Stimulated activated CD4-positive, alpha-beta T cell treated with anti-CD3 and anti-CD28 coated beads, Interleukin-4, amount 100 ng/mL, for 1 hour (primary cell): ENCODE data around the gene NEK6.

ENCODE experiments used
- DNase-seq: peaks from one replicate; pipeline ENCODE4 v3.0.0-alpha.2; 2020

NEK6 gene

DNA sequence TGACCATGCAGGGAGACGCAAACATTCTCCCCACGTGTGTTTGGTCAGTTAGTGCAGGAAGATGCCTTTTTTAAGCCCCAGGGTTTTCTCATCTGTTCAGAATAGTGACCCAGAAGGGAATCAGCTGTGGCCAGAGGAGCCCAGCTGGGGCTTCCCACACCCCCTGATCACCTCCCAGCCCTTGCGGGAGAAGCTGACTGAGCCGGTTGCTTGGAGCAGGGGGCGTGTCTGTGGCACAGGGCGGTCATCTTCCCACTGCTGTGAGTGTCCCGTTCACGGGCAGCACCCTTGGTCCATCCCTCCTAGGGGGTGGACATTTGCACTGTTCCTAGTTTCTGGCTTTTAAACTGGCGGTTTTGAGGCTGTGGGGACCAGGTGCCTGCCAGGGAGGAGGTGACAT lies 69.7 kb downstream of the NEK6 start:
- DNase-seq: no peak

DNA sequence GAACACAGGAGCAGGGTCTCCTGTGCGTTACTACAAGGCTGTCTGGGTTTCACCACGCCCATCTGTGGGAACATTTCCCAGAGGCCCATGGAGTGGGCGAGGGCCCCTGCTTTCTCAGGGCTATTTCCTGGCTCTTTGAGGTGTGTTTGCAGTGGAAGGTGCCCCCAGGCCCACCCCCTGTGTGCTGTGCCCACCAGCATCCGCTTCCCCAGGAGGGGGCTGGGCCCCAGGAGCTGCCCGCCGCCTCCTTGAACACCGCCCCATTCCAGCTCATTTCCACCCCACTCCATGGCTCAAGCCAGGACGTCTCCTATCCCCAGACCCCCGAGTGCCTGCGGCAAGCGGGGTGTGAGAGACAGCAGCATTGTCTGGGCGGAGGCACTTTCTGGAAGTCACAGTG lies 70.5 kb downstream of the NEK6 start:
- no peak for DNase-seq

DNA sequence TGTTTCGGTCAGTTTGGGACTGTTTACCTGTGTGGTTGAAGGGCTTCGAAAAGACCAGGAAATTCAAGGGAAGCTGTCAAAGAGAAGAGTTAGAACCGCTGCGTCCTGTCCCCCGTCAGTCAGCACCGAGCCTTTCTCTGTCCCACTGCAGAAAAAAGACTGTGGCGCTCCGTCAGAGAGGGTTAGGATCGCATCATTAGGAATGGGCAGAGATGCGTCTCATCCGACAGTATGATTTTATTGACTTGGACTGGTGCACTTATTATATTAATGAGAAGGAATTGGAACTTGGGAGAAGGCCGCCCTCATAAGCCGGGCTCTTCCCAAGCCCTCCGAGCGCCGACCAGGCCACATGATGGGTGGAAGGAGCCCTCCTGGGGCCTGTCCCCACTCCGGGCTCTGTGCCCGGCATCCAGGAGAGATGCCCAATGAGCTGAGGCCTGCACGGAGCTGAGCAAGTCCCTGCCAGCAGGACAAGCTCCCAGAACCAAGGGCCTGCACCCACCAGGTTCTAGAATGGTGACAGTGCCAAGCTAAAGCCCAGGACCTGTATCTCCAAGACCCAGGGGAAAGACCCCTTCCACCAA lies 71.5 kb downstream of the NEK6 start:
- DNase-seq: no peak

DNA sequence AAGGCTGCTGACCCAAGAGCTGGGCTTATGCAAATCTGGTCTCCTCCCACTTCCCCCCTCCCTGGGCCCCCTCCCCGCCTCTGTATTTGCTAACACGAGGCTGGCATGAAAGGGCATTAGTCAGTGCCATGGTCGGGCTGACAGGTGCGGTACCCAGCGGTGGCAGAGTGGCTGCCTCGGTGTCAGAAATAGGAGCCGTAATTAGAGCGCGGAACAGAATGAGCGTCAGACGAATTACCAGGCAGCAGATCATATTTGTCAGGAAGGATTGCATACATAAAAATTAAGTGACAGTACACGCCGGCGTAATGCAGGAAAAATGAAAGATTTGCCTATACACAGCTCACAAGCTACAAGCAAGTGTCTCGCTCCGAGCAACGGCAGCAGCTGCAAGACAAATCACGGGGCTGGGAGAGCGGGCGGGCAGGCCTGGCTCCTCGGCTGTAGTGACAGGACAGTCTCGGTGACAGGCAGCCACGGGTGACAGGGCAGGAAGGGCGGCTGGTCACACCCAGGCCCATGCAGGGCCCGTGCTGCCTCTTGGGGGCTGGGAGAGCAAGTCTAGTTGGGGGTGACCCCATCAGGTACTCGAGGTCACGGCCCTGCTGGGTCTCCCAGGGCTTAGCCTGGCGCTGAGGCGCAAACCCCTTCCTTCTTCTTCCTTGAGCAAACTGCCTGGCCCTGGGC lies 72.4 kb downstream of the NEK6 start:
- no peak for DNase-seq

DNA sequence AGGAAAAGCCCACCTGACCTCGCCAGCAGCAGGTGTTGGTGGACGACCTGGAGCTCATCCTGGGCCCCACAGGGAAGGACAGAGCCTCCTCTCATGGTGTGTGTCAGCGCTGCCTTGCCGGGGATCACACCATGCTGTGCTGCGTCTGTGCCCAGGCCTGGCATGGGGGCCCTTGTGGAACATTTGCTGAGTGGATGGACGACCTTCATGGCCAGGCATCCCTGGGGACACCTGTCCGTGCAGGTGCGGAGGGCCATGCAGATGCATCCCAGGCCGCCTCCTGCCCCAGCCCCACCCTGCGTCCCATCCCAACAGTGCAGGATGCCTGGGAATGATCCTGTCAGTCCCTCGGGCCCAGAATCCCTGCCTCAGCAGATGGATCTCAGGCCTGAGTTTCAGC lies 73.8 kb downstream of the NEK6 start:
- no peak for DNase-seq

DNA sequence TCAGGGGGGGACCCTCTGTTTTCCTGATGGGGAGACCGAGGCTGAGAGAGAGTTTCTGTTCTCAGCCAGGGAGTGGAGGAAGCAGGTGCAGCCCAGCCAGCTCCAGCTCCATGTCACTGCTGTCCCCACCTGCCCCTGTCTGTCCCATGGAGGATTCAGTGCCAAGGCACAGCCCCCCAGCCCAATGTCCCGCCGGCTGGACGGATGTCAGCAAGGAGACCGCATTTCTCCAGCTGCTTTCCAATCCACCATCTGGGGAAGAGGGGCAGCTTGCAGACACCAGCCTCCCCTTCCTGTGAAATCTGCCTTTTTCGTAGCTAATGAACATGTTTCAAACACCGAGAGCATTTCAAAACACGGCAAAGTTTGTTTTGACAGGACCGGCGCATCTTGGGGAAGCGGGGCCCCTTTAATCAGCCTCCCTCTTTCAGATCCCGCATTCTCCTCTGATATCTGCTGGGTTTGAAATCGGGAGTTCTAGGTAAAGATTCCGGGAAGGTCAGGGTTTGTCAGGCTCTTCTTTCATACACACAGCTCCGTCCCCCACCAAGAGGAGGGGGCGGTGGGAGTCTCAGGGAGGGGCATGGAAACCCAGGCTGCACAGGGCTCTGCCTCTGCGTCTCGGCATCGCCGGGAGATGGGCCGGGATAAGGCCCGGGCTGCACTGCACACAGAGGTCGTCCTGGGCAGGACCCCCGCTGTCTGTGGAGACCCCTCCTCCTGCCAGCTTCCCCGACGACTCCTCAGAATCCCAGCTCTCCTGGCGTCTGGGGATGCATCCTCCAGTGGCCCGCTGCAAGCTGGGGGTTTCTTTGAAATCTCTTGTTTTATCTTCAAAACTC lies 74.8 kb downstream of the NEK6 start:
- DNase-seq: no peak

DNA sequence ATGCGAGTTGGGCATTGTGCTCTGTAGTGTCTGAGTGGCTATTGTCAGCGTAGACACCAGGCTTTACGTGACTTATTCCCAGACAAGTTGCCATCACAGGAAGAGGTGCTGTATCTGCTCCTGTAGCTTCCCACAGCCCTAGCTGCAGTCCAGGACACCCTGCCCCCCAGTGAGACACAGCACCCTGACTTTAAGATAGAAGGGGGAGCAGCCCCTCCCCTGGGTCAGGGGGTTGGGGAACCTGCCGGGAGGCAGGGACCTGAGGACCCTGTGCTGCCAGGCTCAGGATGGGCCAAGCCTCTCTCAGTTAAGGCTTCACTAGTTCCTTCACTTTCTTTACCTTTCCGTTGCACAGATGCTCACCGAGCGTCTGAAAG lies 75.4 kb downstream of the NEK6 start:
- DNase-seq: no peak

DNA sequence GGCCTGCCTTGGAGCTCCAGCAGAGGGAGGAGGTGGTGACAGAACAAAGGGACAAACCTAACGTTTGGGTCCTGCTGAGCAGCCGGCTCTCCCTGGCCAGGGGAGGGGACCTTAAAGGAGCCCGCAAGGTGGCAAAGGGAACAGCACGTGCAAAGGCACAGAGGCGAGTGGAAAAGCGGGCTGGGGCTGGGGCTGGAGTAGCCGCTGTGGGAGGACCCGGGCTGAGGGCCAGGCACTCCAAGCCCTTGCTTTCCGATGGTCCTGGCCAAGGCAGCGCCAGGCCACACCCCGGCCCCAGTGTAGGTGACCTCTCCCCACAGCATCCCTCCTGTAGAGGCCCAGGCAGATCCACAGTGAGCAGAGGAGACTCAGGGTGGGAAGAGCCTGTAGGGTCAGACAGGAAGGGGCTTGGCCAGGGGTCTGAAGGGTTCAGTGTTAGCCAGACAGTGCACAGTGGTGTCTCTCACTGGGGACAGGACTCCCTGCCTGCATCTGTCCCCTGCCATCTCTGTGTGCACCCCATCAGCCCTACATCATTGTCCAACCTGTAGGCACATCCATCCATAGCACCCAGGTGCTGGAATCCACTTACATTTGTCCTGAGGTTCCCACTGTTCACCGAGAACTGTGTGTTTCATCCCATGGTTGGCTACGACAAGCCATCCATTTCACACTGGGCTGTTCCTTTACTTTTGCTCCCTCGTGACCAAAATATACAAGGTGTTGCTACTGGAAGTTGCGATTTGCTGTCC lies 77.0 kb downstream of the NEK6 start:
- DNase-seq: no peak

DNA sequence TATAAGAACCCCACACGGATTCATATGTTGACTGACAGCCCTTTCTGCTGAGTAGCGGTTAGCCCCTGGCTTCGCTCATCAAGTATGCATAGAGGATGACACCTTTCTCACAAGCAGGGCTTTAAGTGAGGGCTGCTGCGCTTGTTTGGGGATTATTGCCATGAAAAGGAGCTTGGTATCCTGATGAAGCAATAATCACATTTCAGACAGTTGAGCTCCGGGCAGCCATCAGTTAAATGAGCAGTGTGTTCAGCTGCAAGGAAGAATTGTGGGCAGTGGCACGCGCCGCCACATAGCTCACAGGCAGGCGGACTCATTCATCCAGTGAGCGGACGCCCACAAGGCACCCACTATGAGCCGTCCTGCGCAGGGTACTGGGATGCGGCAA lies 77.6 kb downstream of the NEK6 start:
- no peak for DNase-seq

DNA sequence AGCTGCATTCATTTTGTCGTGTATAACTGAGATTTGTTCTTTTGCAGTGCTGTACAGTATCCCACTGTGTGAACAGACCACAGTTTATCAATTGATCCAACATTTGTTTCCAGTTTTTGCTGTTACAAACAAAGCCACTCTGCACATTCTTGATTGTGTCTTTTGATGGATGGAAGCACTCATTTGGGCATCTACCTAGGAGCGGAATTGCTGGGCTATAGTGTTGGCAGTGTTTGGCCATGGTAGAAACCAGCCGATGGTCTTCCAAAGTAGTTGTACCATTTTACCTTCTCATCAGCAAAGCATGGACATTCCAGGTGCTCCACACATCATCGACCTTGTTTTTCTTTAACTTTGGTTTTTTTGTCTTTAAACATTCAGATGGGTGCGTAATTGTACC lies 79.8 kb downstream of the NEK6 start:
- DNase-seq: no peak

DNA sequence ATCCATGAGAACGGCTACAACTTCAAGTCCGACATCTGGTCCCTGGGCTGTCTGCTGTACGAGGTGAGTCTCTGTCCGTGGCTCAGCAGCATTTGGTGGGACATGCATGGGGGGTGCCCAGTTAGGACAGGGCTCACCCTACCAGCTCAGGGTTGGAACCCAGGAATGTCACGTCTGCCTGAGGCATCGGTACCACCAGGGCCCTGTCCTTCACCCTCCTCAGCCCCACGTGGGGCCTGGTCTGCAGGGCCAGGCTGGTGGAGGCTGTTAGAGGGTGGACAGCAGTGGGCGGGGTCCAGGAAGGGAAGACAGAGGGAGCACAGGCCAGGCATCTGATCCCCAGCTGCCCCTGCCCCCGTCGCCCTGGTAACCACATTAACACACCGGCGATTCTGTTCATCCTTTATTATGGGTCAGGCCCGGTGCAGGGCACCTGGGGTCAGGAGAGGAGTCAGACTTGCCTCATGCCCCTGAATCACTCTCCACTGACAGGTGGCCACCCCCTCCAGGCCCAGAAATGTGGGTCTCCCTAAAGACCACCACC lies 81.9 kb downstream of the NEK6 start:
- DNase-seq: no peak

DNA sequence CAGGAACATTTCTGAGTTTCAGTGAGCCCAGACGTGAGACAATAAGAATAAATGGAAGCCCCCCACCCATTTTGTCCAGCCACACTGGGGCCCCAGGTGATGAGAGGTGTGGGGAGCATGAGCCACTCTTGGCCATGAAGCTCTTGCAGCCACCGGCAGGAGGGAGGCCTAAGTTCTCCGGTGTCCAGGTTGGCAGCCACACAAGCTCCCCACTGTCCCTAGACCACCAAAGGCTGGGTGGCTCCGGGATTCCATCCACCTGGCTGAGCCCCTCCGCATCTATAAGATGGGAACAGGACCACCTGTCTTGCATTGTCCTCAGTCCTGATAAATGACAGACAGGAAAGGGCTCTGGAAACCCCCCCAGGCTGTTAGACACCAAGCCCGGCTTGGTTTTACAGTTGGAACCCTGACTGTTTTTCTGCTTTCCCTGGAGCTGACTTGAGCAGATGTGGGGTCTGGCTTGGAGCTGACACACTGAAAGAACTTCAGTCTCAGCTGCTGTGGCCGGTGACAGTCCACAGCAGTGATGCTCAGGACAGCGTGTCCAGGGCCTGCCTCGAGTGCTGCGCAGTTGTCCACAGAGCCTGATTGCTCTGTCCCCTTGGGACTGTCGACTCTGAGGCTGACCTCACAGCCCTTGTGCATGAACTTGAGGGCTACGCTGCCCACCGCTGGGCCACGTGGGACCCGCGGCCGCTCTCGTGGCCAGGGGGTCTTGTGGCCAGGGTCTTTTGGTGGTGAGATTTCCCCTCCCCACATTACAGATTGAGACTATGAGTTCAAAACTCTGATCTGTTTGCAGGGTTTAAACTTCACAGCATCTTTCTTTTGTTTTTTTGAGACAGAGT lies 82.7 kb downstream of the NEK6 start:
- no peak for DNase-seq

DNA sequence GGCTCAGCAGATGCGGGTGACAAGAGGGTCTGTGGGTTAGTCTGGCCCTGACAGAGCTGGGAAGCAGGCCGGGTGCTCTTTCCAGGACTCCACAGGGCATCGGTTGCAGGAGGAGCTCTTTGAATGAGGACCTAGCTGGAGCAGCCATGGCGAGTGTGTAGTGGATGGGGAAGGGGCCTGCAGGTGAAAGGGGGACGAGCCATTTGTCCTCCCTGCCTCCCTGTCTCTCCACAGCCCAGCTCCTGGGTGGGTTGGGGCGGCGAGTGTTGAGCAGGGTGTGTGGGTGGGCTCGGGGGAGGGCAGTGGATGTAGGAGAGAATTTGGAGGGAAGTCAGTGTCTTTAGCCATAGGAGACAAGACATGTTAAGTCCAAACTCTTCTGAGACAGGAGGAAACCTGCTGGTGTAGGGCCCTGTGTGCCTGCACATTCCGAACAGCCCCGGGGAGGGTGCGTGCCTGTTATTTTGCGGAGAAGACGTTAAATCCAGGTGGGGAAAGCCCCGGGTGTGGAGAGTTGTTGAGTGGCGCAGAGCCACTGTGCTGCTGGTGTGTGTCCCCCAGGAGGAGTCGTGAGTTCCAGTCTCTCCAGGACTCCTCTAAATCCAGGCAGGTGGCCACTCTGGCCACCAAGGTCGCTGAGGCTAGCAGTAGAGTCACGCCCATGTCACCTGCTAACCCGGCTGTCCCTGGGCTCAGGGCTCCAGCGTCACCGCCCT lies 83.9 kb downstream of the NEK6 start:
- no peak for DNase-seq

DNA sequence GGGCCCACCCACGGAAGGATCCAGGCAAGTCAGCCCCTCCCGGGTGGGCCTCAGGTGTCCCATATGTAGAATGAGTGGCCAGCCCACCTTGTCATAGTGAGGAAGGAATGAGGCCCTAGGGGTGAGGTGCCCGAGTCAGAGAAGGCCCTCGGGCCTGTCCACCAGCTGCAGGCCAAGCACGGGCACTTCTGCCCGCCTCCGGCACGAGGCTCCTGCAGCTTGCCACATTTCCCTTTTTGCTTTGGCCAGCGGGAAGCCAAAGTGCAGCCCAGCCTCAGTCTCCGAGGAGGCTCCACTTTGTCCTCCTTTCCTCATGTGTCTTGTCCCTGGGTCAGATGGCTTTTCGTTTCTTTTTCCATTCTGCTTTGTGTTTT lies 84.6 kb downstream of the NEK6 start:
- no peak for DNase-seq

DNA sequence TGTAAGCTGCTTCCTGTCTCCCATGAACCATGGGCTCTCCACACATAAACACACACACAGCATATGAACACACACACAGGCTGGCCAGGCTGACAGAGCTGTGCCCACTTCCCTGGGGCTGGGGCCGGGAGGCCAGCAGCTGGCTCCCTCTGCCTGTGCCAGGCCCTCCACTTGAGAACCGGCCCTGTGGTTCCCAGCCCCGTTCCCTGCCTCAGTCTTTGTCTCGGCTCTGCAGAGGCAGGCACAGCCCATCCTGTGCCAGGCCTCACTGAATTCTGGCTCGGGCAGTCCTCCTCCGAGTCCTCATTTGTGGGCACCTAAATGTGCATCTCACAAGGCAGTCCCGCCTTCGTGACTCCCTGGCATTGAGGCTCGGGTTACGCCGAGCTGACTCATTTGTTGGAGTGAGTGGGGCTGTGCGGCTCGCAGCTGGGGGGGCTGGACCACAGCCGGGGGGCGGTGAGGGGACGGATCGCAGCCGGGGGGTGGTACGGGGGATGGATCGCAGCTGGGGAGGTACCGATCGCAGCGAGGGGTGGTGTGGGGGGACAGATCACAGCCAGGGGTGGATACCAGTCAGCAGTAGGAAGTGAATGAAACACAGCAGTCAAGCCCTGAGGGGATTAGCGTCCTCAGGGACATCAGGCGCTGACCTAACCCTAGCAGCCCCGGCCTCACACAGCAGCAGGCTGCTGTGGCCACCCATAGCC lies 85.2 kb downstream of the NEK6 start:
- DNase-seq: no peak

DNA sequence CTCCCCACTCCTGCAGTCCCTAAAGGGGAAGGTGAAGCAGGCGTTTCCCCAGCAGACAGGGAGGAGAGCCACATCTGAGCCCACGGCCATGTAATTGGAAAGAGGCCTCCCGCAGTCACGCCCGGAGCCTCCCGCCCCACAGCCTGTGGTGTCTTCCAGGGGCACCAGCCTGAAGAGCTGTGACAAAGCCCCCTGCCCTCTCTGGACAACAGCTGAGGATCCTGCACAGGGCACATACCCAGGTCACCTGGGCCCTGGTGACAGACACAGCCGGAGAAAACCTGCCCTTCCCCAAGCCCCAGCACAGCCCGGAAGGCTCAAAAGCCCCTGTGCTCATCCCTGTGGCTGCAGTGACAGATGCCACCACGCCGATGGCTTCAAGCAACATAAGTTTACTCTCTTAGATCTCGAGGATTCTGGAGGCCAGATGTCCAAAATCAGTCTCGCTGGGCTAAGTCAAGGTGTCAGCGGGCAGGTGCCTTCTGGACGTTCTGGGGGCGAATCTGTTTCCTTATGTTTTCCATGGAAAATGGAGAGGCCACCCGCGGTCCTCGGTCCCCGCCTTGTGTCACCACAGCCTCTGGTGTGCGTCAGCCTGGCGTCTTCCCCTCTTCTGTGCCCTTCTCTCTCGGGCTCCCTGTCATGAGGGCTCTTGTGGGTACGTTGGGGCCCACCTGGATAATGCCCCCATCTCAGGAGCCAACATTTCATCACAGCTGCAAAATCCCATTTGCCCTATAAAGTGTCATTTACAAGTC lies 86.0 kb downstream of the NEK6 start:
- DNase-seq: no peak

DNA sequence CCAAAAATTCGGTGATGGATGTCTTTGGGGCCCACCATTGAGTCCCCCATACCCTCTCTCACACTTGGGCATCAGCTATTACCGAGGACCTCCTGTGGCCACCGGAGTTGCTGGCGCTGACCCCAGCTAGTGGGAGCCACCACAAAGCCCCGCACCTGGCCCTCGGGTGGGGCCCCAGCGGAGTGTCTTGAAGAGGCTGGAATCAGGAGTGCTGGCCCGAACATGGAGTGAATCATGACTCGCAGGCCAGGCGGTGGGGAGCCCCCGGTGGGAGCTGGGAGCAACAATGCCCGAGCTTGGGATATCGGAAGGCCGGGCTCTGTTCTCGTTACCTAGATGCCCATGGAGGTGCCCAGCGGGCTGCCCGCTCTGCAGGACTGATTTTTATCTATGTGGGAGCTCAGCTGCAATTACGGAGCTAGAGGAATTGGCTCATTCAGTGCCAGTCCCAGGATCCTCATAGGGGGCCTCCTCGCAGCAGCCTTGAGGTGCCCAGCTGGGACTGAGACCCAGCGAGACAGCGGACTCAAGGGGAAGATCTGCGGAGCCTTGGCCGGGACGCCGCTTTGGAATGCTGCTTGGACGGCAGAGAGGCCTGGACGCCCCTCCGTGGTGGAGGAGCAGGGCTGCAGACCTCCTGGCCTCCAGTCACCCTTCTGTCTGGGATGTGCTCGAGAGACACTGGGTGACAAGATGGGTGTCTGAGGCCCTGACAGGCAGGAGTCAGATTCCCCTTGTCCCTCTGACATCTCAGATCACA lies 86.7 kb downstream of the NEK6 start:
- DNase-seq: no peak

DNA sequence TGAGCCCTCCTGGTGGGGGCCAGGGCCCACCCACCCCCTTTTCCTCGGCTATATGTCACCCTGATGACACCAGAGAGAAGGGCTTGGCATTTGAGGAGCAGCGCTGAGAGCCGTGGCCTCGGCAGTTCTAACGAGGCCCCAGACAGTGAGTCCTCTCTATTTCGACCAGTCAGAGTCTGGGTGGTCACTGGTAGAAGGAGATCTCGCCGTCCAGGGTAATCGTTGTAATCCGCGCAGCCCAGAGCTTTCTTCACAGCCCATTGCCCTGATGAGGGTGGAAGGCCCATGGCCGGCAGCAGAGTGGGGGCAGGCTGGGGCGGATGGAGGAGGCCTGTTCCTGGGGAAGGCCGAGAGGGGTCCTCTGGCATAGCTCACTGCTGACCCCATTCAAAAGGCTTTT lies 87.3 kb downstream of the NEK6 start:
- no peak for DNase-seq

DNA sequence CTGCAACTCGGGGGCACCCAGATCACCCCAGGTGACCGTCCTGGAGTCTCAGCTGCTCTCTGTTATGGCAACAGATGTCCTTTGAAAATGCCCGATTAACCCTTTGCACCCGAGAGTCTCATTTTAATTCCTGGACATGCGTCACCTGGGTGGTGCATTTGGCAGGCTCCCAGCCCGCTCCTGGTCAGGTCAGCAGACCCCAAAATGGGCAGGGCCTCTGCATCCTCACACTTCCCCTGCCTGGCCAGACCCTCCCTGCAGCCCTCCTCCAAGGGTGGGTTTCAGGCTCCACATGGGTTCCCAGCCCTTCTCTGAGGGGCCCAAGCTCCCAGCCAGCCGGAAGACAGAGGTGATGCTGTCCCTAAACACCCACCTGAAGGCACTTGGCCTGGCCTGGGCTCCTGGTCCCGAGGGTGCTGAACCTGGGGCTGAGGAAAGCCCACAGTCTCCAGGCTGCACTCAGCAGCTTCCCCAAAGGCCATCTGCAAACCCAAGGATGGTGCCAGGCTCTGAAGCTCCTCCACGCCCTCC lies 88.1 kb downstream of the NEK6 start:
- no peak for DNase-seq
